CD4-positive, alpha-beta T cell treated with Interleukin-15 for 4 hours (primary cell): ENCODE measurements around the gene ZKSCAN1.
"Not testable (repeated sequence)": the region's sequence is repeated elsewhere in the genome, so short reads cannot be mapped to it uniquely, and the experiment has no call there.

Experiments
- DNase-seq: peaks from one replicate; pipeline ENCODE4 v3.0.0-alpha.2; 2020; ENCODE audit warnings: low spot score

ZKSCAN1 gene

DNA sequence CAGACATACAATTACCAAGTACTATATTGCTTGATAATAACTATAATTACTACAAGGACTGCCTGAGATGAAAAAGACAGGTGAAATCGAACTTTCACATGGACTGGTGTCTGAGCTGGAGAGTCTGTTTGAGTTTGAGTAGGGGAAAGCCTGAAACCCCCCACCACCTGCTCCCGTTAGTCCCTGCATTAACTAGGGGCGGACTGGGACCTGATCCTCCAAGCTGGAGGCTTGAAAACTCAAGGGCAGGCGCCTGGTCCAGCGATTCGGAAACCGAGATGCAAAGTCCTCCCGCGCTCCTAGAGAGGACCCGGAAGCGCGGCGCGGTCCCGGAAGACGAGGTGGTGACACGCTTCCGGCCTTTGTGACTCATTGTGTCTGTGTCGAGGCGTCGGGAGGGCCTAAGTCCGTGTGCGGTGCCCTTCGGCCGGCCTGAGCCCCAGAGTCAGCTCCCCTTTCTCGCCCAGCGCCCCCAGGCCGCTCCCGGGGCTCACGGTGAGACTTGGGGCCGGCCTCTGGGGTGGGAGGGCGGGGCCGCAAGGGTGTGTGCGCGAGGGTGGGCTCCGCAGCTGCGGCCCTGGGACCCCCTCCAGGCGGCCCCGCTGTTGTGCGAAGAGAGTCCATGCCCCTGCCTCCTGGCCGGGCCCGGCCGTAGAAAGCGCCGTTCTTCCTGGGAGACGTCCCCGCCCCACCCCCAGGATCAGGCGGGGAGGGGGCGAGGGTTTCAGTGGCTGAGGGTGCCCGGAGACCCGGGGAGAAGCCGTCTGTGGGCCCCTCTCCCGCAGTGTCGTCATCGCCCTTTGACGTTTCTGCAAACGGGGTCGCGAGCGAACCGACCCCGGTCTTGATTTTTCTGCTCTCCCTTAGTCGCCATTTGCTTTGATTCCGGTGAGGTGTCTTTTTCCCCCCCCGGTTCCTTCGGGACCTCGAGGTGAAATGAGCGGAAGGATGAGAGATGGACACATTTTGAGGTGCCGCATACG, at the start of gene ZKSCAN1:
Gene ZKSCAN1, plus strand, starts transcription at position 365 of the 983 bp plus-strand sequence. CDS start 7,911 bp downstream, outside the sequence.
- peak; percentile 87 for DNase-seq

GRCh38 chr7:99969298-99969697, 46.1 kb upstream of the ZKSCAN1 start:
- DNase-seq, result no peak

- not testable (repeated sequence) for DNase-seq
These were observed 45.6 kb upstream of the ZKSCAN1 start for GRCh38 chr7:99969813-99970212.

GRCh38 chr7:99971242-99971641, 44.2 kb upstream of the ZKSCAN1 start:
- no peak for DNase-seq

- not testable (repeated sequence) for DNase-seq
These were observed 41.6 kb upstream of the ZKSCAN1 start for GRCh38 chr7:99973817-99974216.

DNA sequence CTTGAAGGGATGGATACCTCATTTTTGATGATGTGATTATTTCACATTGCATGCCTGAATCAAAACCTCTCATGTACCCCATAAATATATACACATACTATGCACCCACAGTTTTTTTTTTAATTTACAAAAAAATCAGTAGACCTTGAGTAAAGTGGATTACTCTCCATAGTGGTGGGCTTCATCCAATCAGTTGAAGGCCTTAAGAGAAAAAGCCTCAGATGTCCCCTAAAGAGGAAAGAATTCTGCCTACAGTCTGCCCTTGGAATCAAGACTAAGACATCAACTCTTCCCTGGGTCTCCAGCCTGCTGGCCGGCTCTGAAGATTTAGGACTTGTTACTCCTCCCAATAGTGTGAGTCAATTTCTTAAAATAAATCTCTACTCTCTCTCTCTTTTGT, 40.7 kb upstream of the ZKSCAN1 start:
- DNase-seq, result no peak

GRCh38 chr7:99975782-99976521, 39.4 kb upstream of the ZKSCAN1 start, which contains the start of gene AZGP1:
TSS of gene AZGP1 (minus strand) at chr7:99976031. CDS start at chr7:99976020, 11 bp downstream.
- DNase-seq, result no peak

DNA sequence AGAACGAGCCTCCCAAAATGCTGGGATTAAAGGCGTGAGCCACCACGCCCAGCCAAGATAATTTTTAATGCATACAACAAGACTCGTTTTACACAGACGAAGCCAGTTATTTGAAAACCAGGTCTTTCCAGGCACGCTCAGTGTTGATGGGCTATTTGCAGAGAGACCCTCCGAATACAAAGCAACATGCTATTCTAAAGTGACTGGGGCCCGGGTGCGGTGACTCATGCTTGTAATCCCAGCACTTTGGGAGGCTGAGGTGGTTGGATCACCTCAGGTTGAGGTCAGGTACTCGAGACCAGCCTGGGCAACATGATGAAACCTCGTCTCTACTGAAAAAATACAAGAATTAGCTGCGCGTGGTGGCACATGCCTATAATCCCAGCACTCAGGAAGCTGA, 38.8 kb upstream of the ZKSCAN1 start:
- DNase-seq, result no peak

- peak; percentile 65 for DNase-seq
These were observed 35.6 kb upstream of the ZKSCAN1 start for GRCh38 chr7:99979814-99980225.

DNA sequence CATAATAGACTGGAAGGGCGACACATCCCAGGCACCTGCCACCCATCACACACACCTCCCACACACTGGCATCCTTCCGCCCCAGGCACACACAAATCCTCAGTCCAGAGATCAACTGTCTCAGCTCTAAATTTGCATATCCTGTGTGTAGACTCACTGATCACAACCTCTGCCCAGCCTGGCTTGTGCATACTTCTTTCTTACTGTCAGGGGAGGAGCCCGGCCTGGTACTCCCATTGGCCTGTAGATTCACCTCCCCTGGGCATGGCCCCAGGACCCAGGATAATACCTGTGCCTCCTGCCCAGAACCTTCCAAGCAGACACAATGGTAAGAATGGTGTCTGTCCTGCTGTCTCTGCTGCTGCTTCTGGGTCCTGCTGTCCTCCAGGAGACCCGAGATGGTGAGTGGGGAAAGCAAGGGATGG, 34.9 kb upstream of the ZKSCAN1 start:
- not testable (repeated sequence) for DNase-seq

- DNase-seq, result not testable (repeated sequence)
These were observed 34.3 kb upstream of the ZKSCAN1 start for GRCh38 chr7:99981066-99981465.

- no peak for DNase-seq
These were observed 30.8 kb upstream of the ZKSCAN1 start for GRCh38 chr7:99984593-99984992.

- not testable (repeated sequence) for DNase-seq
These were observed 28.1 kb upstream of the ZKSCAN1 start for GRCh38 chr7:99987306-99987705.

- no peak for DNase-seq
These were observed 27.6 kb upstream of the ZKSCAN1 start for GRCh38 chr7:99987846-99988245.

DNA sequence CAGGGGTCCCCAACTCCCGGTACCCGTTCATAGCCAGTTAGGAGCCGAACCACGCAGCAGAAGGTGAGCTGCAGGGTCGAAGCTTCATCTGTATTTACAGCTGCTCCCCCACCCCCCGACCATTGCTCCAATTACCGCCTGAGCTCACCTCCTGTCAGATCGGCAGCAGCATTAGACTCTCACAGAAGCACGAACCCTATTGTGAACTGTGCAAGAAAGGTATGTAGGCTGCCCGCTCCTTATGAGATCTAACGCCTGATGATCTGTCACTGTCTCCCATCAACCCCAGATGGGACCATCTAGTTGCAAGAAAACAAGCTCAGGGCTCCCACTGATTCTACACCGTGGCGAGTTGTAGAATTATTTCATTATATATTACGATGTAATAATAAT, 24.9 kb upstream of the ZKSCAN1 start:
- no peak for DNase-seq

DNA sequence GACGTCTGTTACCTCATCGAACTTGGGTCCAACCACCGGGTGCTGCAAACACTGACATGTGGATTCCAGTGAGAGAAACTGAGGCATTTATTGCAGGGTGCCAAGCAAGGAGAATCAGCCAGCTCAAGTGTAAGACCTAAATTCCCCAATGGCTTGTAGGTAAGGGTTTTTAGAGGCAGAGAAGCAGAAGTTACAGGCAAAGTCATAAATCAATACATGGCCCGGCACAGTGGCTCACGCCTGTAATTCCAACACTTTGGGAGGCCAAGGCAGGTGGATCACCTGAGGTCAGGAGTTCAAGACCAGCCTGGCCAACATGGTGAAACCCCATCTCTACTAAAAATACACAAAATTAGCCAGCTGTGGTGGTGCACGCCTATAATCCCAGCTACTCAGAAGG, 23.9 kb upstream of the ZKSCAN1 start:
- DNase-seq, result not testable (repeated sequence)

GRCh38 chr7:99992330-99993038, 22.9 kb upstream of the ZKSCAN1 start:
- no peak for DNase-seq

DNA sequence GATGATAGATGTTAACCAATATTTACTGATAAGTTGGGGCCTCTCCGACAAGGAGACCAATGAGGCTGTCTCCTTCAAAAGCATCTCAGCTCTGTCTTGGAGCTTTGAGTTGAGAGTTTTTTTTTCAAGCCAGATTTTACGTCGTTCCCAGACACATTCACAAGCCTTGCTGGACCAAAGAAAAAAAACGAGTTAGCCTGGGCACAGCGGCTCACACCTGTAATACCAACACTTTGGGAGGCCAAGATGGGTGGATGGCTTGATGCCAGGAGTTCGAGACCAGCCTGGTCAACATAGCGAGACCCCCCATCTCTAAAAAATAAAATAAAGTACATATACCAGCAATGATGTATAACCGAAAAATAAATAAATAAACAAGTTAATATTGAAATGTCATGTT, 20.6 kb upstream of the ZKSCAN1 start:
- no peak for DNase-seq

GRCh38 chr7:99996755-99997544, 18.4 kb upstream of the ZKSCAN1 start:
- DNase-seq, result no peak

DNA sequence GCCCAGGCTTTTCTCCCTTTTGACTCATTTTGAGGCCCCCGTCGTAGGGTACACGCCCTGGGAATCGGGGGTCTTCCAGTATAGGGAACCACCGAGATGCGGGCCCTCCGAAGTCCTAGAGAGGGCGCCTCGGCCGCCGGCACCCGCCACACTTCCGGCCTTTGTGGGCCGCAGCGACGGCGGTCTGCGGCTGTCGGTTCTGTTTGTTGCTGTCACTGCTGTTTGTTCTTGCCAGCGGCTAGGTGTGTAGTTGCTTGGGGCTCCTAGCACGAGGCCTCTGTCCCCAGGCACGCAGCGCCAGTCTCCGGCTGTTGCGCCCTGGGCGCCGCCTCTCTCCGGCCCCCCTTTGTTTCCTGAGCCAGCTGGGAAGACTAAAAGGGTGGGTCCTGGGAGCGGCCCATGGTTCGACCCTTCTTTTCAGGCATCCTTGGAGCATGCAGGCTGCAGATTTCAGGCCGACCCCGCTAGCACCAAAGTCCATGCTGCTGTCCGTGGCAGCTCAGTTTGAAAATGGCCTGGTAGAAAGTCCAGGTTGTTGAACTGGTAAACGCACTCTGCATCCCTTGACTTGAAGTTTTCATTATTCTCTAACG, 17.8 kb upstream of the ZKSCAN1 start:
- DNase-seq, result peak; percentile 72

DNA sequence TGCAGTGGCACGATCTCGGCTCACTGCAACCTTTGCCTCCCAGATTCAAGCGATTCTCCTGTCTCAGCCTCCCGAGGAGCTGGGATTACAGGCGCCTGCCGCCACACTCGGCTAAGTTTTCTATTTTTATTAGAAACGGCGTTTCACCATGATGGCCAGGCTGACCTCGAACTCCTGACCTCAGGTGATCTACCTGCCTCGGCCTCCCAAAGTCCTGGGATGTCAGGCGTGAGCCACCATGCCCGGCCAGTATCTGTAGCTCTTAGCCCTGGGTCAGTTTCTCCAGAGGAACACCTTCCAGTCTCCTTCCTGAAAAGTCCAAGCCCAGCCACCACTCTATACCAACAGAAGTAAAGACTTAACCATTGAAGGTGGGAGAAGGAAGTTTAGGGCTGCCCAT, 15.2 kb upstream of the ZKSCAN1 start:
- no peak for DNase-seq
